ENCODE results near the gene DGKA. TPM values are rescaled to one million over a fixed set of nuclear protein-coding genes. Genes with fewer than 3 reads are reported as not detected.

Gene DGKA
- total and polyA plus RNA-seq, 2 of the 13 experiments (the other 11 are each of a cell fraction or from before 2014, with no cell fraction given), result 2.4 to 5.4 TPM

- peak; percentile 61; the same call in 1 of the 2 replicates for TF ChIP-seq SRY (CRISPR knock-in tag; IDR thresholded peaks at IDR 0.05)
- TF ChIP-seq ZMAT3 (CRISPR knock-in tag; conservative IDR thresholded peaks at IDR 0.05), result peak; percentile 42; the same call in 1 of the 2 replicates
- no peak for TF ChIP-seq HNF4G (IDR thresholded peaks at IDR 0.05; ENCODE audit: borderline replicate concordance, low read depth, low read length)
- peak; percentile 17; the same call in 1 of the 2 replicates for TF ChIP-seq HNF4G (CRISPR knock-in tag; IDR thresholded peaks at IDR 0.05; ENCODE audit: borderline replicate concordance, low read depth)
- peak; percentile 64 to 86 for TF ChIP-seq POLR2A (IDR thresholded peaks at IDR 0.05; ENCODE audit: insufficient read depth in 1 of 2, low read depth in 2 of 2, low read length in 2 of 2)
- peak; percentile 92 for TF ChIP-seq RBFOX2 (IDR thresholded peaks at IDR 0.05; ENCODE audit: low read depth, low read length)
- peak; percentile 5 for TF ChIP-seq TBX2 (CRISPR knock-in tag; IDR thresholded peaks at IDR 0.05; ENCODE audit: borderline replicate concordance)
- no peak for TF ChIP-seq ISL2 (CRISPR knock-in tag; IDR thresholded peaks at IDR 0.05)
- TF ChIP-seq FOXC1 (CRISPR knock-in tag; IDR thresholded peaks at IDR 0.05; ENCODE audit: borderline replicate concordance), result peak; percentile 57; the same call in 1 of the 2 replicates
- TF ChIP-seq PHF8 (CRISPR knock-in tag; IDR thresholded peaks at IDR 0.05), result peak; percentile 74
- TF ChIP-seq CREBL2 (CRISPR knock-in tag; IDR thresholded peaks at IDR 0.05; ENCODE audit: borderline replicate concordance), result 0 out of 2 replicates have a peak, but pooled peaks have one; percentile 49
- peak; percentile 55; the same call in 1 of the 2 replicates for TF ChIP-seq ZNF441 (CRISPR knock-in tag; IDR thresholded peaks at IDR 0.05; ENCODE audit: borderline replicate concordance)
- peak; percentile 43; the same call in 1 of the 2 replicates for TF ChIP-seq KDM5B (CRISPR knock-in tag; IDR thresholded peaks at IDR 0.05; ENCODE audit: borderline replicate concordance)
- TF ChIP-seq SOX13 (IDR thresholded peaks at IDR 0.05), result 0 out of 2 replicates have a peak, but pooled peaks have one; percentile 18
- TF ChIP-seq SOX13 (CRISPR knock-in tag; conservative IDR thresholded peaks at IDR 0.05 in 1 of 2, IDR thresholded peaks at IDR 0.05 in 1 of 2), result no peak
- no peak for TF ChIP-seq CSRNP1 (CRISPR knock-in tag; IDR thresholded peaks at IDR 0.05)
- no peak for TF ChIP-seq ZNF564 (CRISPR knock-in tag; IDR thresholded peaks at IDR 0.05)
- TF ChIP-seq GPBP1L1 (CRISPR knock-in tag; IDR thresholded peaks at IDR 0.05), result no peak
- no peak for TF ChIP-seq ZBTB39 (CRISPR knock-in tag; IDR thresholded peaks at IDR 0.05)
- peak; percentile 4 for TF ChIP-seq ZNF563 (CRISPR knock-in tag; IDR thresholded peaks at IDR 0.05)
- TF ChIP-seq ZNF160 (CRISPR knock-in tag; IDR thresholded peaks at IDR 0.05), result peak; percentile 41; the same call in 1 of the 2 replicates
- TF ChIP-seq PPARG (CRISPR knock-in tag; conservative IDR thresholded peaks at IDR 0.05), result 0 out of 2 replicates have a peak, but pooled peaks have one; percentile 8
- TF ChIP-seq PHF5A (CRISPR knock-in tag; IDR thresholded peaks at IDR 0.05; ENCODE audit: low read depth, unreplicated experiment), result peak; percentile 46
- peak; percentile 50; the same call in 1 of the 2 replicates for TF ChIP-seq KDM4B (CRISPR knock-in tag; IDR thresholded peaks at IDR 0.05)
- TF ChIP-seq ZNF552 (CRISPR knock-in tag; IDR thresholded peaks at IDR 0.05; ENCODE audit: borderline replicate concordance), result peak; percentile 89; the same call in 1 of the 2 replicates
These were observed 3.1 kb upstream of the DGKA start, which contains the start of gene PYM1 (continued) for GRCh38 chr12:55927588-55928502.
